GM12878 (cell line): Measurements from ENCODE around the gene C5orf15. TPM values are rescaled to one million over a fixed set of nuclear protein-coding genes. Genes with fewer than 3 reads are reported as not detected.

Source experiments
- ATAC-seq: fragments of 200-7000 bp; cut with Tn5 transposase; 3 replicates; pipeline ENCODE4 v1.9.1; 2020; ENCODE audit warnings: mild to moderate bottlenecking, moderate library complexity
- BruUV-seq: library from RNA; stranded (reverse); fragments of 400-500 nt; replicated peaks from 2 replicates; lab custom pipeline; 2021; lab: Mats Ljungman, UMichigan
- CTCF ChIA-PET: fragments of 300-600 bp; sonication (Branson Sonifier 250); formaldehyde crosslinking; extraction: SDS; loops from one replicate; lab custom pipeline; 2021; ENCODE audit warnings: inconsistent platforms; lab: Yijun Ruan, JAX
- POLR2A ChIA-PET: fragments of 350-600 bp; formaldehyde crosslinking; extraction: SDS; loops from one replicate; lab custom pipeline; 2021; ENCODE audit warnings: inconsistent platforms; lab: Charles Lee
- RAD21 ChIA-PET: fragments of 300-600 bp; sonication (Branson Sonifier 250); formaldehyde crosslinking; loops from one replicate; lab custom pipeline; 2023; ENCODE audit warnings: antibody characterized with exemption; ENCODE audit not compliant: unreplicated experiment; lab: Charles Lee
- SMC1A ChIA-PET: fragments of 300-600 bp; sonication (Branson Sonifier 250); formaldehyde crosslinking; loops from one replicate; lab custom pipeline; 2023; ENCODE audit not compliant: unreplicated experiment, uncharacterized antibody; lab: Charles Lee
- DNase-seq: peaks from one replicate; pipeline ENCODE4 v3.0.0-alpha.2; 2011; ENCODE audit warnings: low read depth, low spot score
- FAIRE-seq: peaks from 3 replicates; lab custom pipeline; 2011; peaks lifted over from hg19 to GRCh38; lab: Jason Lieb, UNC
- H2AFZ ChIP-seq: 2 replicates; pipeline ENCODE4 v1.6.0; 2011; ENCODE audit warnings: low read depth, low read length, control low read depth; ENCODE audit not compliant: control insufficient read depth
- H3K27ac ChIP-seq: 2 replicates; pipeline ENCODE4 v1.5.1; 2011; ENCODE audit warnings: control low read depth; ENCODE audit not compliant: control insufficient read depth, insufficient read depth
- H3K27me3 ChIP-seq, 2 experiments: replicated peaks in 1 of 2; 2 replicates each; pipeline versions ENCODE4 v1.6.0 to v1.6.1; 2011; ENCODE audit warnings: low read length in 1 of 2; ENCODE audit not compliant: control insufficient read depth in 2 of 2, insufficient read depth in 2 of 2
- H3K36me3 ChIP-seq, 2 experiments: 2 replicates each; pipeline ENCODE4 v1.5.1; 2011; ENCODE audit warnings: low read length in 1 of 2; ENCODE audit not compliant: control insufficient read depth in 2 of 2, insufficient read depth in 2 of 2
- H3K4me1 ChIP-seq: 2 replicates; pipeline ENCODE4 v1.6.1; 2011; ENCODE audit warnings: mild to moderate bottlenecking, low read length, moderate library complexity, mixed read lengths; ENCODE audit not compliant: control insufficient read depth, insufficient read depth
- H3K4me2 ChIP-seq: 2 replicates; pipeline ENCODE4 v1.6.0; 2011; ENCODE audit warnings: control low read depth; ENCODE audit not compliant: control insufficient read depth, insufficient read depth
- H3K4me3 ChIP-seq: fragments of 200-600 bp; sonication (generic); 2 replicates; pipeline ENCODE4 v1.5.1; 2016
- H3K79me2 ChIP-seq: 2 replicates; pipeline ENCODE4 v1.6.0; 2011; ENCODE audit warnings: low read length; ENCODE audit not compliant: control insufficient read depth, insufficient read depth
- H3K9ac ChIP-seq: 2 replicates; pipeline ENCODE4 v1.8.0; 2011; ENCODE audit warnings: low read length, control low read depth, mixed read lengths; ENCODE audit not compliant: control insufficient read depth, insufficient read depth
- H3K9me3 ChIP-seq: replicated peaks from 3 replicates; pipeline ENCODE4 v1.5.1; 2011; ENCODE audit warnings: mild to moderate bottlenecking, low read length; ENCODE audit not compliant: control insufficient read depth, insufficient read depth
- H4K20me1 ChIP-seq: 2 replicates; pipeline ENCODE4 v1.6.0; 2011; ENCODE audit not compliant: control insufficient read depth, insufficient read depth
- ATF3 ChIP-seq: IDR thresholded peaks from 2 replicates; pipeline ENCODE4 v1.6.1; 2011; ENCODE audit warnings: low read depth, mild to moderate bottlenecking, low read length, moderate library complexity, borderline replicate concordance; ENCODE audit errors: extremely low read depth
- ATF7 ChIP-seq: fragments of 450-650 bp; IDR thresholded peaks from 2 replicates; pipeline ENCODE4 v1.6.1; 2016; ENCODE audit warnings: low read depth, mild to moderate bottlenecking
- CBFB ChIP-seq: IDR thresholded peaks from 2 replicates; pipeline ENCODE4 v1.6.1; 2016; ENCODE audit warnings: antibody characterized with exemption, low read depth
- CREB1 ChIP-seq: IDR thresholded peaks from 2 replicates; pipeline ENCODE4 v1.6.1; 2012; ENCODE audit warnings: low read depth, mild to moderate bottlenecking, inconsistent platforms
- DPF2 ChIP-seq: fragments of 450-650 bp; IDR thresholded peaks from 2 replicates; pipeline ENCODE4 v1.6.1; 2017; ENCODE audit warnings: mild to moderate bottlenecking
- EED ChIP-seq: sonication (generic); IDR thresholded peaks from 2 replicates; pipeline ENCODE4 v1.6.1; 2016; ENCODE audit warnings: antibody characterized with exemption, low read depth
- ESRRA ChIP-seq: IDR thresholded peaks from 2 replicates; pipeline ENCODE4 v1.6.1; 2012; ENCODE audit warnings: mild to moderate bottlenecking, low read length, improper control_type of control experiment
- ETV6 ChIP-seq, 2 experiments: fragments of 450-650 bp in 1 of 2; IDR thresholded peaks in 1 of 2; conservative IDR thresholded peaks in 1 of 2; 2 replicates each; pipeline ENCODE4 v1.6.1; 2014; ENCODE audit warnings: antibody characterized with exemption in 1 of 2, borderline replicate concordance in 1 of 2, low read depth in 1 of 2, mild to moderate bottlenecking in 1 of 2, moderate library complexity in 1 of 2
- GATAD2B ChIP-seq: fragments of 450-650 bp; conservative IDR thresholded peaks from 2 replicates; pipeline ENCODE4 v1.6.1; 2017; ENCODE audit warnings: low read depth, mild to moderate bottlenecking, moderate library complexity
- HDGF ChIP-seq: fragments of 450-650 bp; IDR thresholded peaks from 2 replicates; pipeline ENCODE4 v1.6.1; 2016; ENCODE audit warnings: antibody characterized with exemption
- IKZF1 ChIP-seq: fragments of 450-650 bp; conservative IDR thresholded peaks from 2 replicates; pipeline ENCODE4 v1.6.1; 2017; ENCODE audit warnings: antibody characterized with exemption, mild to moderate bottlenecking
- IKZF2 ChIP-seq, 2 experiments: fragments of 450-650 bp; IDR thresholded peaks; 2 replicates each; pipeline ENCODE4 v1.6.1; 2017; ENCODE audit warnings: mild to moderate bottlenecking in 2 of 2, moderate library complexity in 2 of 2
- IRF4 ChIP-seq: IDR thresholded peaks from 2 replicates; pipeline ENCODE4 v1.6.1; 2011; ENCODE audit warnings: low read depth, low read length
- LARP7 ChIP-seq: fragments of 450-650 bp; IDR thresholded peaks from 2 replicates; pipeline ENCODE4 v1.6.1; 2017; ENCODE audit warnings: mild to moderate bottlenecking
- MEF2A ChIP-seq: IDR thresholded peaks from 2 replicates; pipeline ENCODE4 v1.6.1; 2011; ENCODE audit warnings: low read depth, mild to moderate bottlenecking, low read length, moderate library complexity; ENCODE audit not compliant: insufficient read depth
- MTA2 ChIP-seq: fragments of 450-650 bp; IDR thresholded peaks from 2 replicates; pipeline ENCODE4 v1.6.1; 2016; ENCODE audit warnings: low read depth, mild to moderate bottlenecking, moderate library complexity
- MTA3 ChIP-seq: IDR thresholded peaks from 2 replicates; pipeline ENCODE4 v1.6.1; 2012; ENCODE audit warnings: low read length, inconsistent platforms, borderline replicate concordance
- MYB ChIP-seq: fragments of 150-350 bp; IDR thresholded peaks from 2 replicates; pipeline ENCODE4 v1.6.1; 2014; ENCODE audit warnings: mild to moderate bottlenecking, low read depth, low read length, borderline replicate concordance
- RUNX3 ChIP-seq: IDR thresholded peaks from 2 replicates; pipeline ENCODE4 v1.6.1; 2012; ENCODE audit warnings: low read length, inconsistent platforms
- SIX5 ChIP-seq: IDR thresholded peaks from 2 replicates; pipeline ENCODE4 v1.6.1; 2011; ENCODE audit warnings: mild to moderate bottlenecking, low read depth, low read length, moderate library complexity; ENCODE audit not compliant: severe bottlenecking
- SMARCA5 ChIP-seq: fragments of 450-650 bp; IDR thresholded peaks from 2 replicates; pipeline ENCODE4 v1.6.1; 2017; ENCODE audit warnings: mild to moderate bottlenecking
- SPI1 ChIP-seq: IDR thresholded peaks from 2 replicates; pipeline ENCODE4 v1.6.1; 2011; ENCODE audit warnings: low read depth, mild to moderate bottlenecking, low read length, moderate library complexity, borderline replicate concordance; ENCODE audit not compliant: insufficient read depth
- SRF ChIP-seq, 2 experiments: IDR thresholded peaks; 2 replicates each; pipeline ENCODE4 v1.6.1; 2011; ENCODE audit warnings: low read depth in 2 of 2, low read length in 2 of 2, mild to moderate bottlenecking in 1 of 2, moderate library complexity in 1 of 2
- TCF3 ChIP-seq: IDR thresholded peaks from 2 replicates; pipeline ENCODE4 v1.6.1; 2012; ENCODE audit warnings: low read depth, mild to moderate bottlenecking, low read length, borderline replicate concordance; ENCODE audit not compliant: insufficient read depth
- WGBS: methylation state at CpG from one replicate; pipeline ENCODE4 v1.1.6; 2016; ENCODE audit warnings: low lambda C conversion rate; ENCODE audit not compliant: insufficient replicate concordance, insufficient coverage; ENCODE audit errors: missing lambda C conversion rate; 5-methylcytosine and 5-hydroxymethylcytosine counted together
- in situ Hi-C: fragments of 300-500 bp; cut with MboI; formaldehyde crosslinking; loops from 9 replicates; pipeline ENCODE4 v1.14.3; 2018; ENCODE audit warnings: mixed read lengths
- intact Hi-C: fragments of 100-400 bp; cut with micrococcal nuclease; formaldehyde crosslinking; loops from one replicate; pipeline ENCODE4 v1.14.2; 2022; ENCODE audit not compliant: unreplicated experiment
- polyA plus RNA-seq, 11 experiments: library from polyadenylated mRNA; depleted of rRNA in 4 of 11; unstranded in 6 of 11; stranded (reverse) in 5 of 11; fragments of >200 nt; fragmentation: Nextera tagmentation in 4 of 11; fragmentation: Illumina TruSeq in 1 of 11; extraction: Ambion mirVana in 4 of 11; extraction: Trizol in 1 of 11; gene quantifications; 1 replicate in 1 of 11; 2 replicates in 10 of 11; pipeline versions ENCODE4 v1.2.1 to v1.2.3, GENCODE V29; 2011 to 2016; ENCODE audit warnings: inconsistent platforms in 2 of 11, missing spikeins in 2 of 11, low read depth in 1 of 11
- total RNA-seq, 4 experiments: library from RNA; depleted of rRNA in 3 of 4; stranded (reverse); fragments of >200 nt in 3 of 4; fragmentation: Illumina TruSeq in 1 of 4; extraction: Trizol in 1 of 4; gene quantifications; 2 replicates each; pipeline versions ENCODE4 v1.2.1 to v1.2.3, GENCODE V29; 2013 to 2021

The C5orf15 gene
- total and polyA plus RNA-seq, 10 of the 15 experiments (the other 5 are each of a cell fraction or from before 2014, with no cell fraction given): 21.7 to 69.6 (median 46.0) TPM

- DNase-seq (no peak), ATAC-seq (peak; percentile 45), FAIRE-seq (no peak)
- Histone ChIP-seq H3K4me2 (peak overlapping the region; percentile 28; the same call in 1 of the 2 replicates), H3K36me3 (no peaks in the 10 kb centered on the region), H3K4me3 (no peak overlapping the region), H3K9ac (no peak overlapping the region), H3K9me3 (no peaks in the 10 kb centered on the region), H3K27me3 (no peaks in the 10 kb centered on the region), H2AFZ (no peak overlapping the region; the same call in none of the 2 replicates), H3K4me1 (peaks cover 66% of the 10 kb centered on the region), H3K79me2 (no peaks in the 10 kb centered on the region), H3K27ac (0 out of 2 replicates have a peak overlapping the region, but pooled peaks have one; percentile 6), H4K20me1 (no peaks in the 10 kb centered on the region)
- TF ChIP-seq SMARCA5: no peak
- no peak for TF ChIP-seq ATF3
- 0 out of 4 replicates have a peak, but pooled peaks of 1 of the 2 experiments have one; percentile 4 for TF ChIP-seq SRF (IDR thresholded peaks at IDR 0.05; ENCODE audit: low read depth in 2 of 2, low read length in 2 of 2)
- peak; percentile 64 to 67; a peak in 3 of 4 replicates for TF ChIP-seq IKZF2 (IDR thresholded peaks at IDR 0.05)
- peak; percentile 86 for TF ChIP-seq DPF2
- no peak for TF ChIP-seq MEF2A
- peak; percentile 59 for TF ChIP-seq IKZF1
- no peak for TF ChIP-seq CBFB
- TF ChIP-seq ESRRA: no peak
- TF ChIP-seq MTA2: peak; percentile 33; the same call in 1 of the 2 replicates
- no peak for TF ChIP-seq ATF7
- peak; percentile 84 for TF ChIP-seq EED
- 0 out of 2 replicates have a peak, but pooled peaks have one; percentile 14 for TF ChIP-seq IRF4
- TF ChIP-seq MYB: no peak
- TF ChIP-seq MTA3: peak; percentile 69; the same call in 1 of the 2 replicates
- 0 out of 2 replicates have a peak, but pooled peaks have one; percentile 23 for TF ChIP-seq HDGF
- TF ChIP-seq RUNX3: peak; percentile 49; the same call in 1 of the 2 replicates
- TF ChIP-seq CREB1: no peak
- no peak for TF ChIP-seq LARP7
- no peak for TF ChIP-seq SIX5
- TF ChIP-seq ETV6 (conservative IDR thresholded peaks at IDR 0.05 in 1 of 2, IDR thresholded peaks at IDR 0.05 in 1 of 2; ENCODE audit: borderline replicate concordance in 1 of 2, low read depth in 1 of 2): 0 out of 4 replicates have a peak, but pooled peaks of 1 of the 2 experiments have one; percentile 18
- 0 out of 2 replicates have a peak, but pooled peaks have one; percentile 40 for TF ChIP-seq GATAD2B
- TF ChIP-seq TCF3: 0 out of 2 replicates have a peak, but pooled peaks have one; percentile 12
- peak; percentile 84; the same call in 1 of the 2 replicates for TF ChIP-seq SPI1
- ChIA-PET SMC1A (no interaction called here), RAD21 (interaction anchor here (0.8 kb wide), 1 partner anchor 10 kb away, joined by 4 read pairs; no protein-coding TSS in a partner anchor), CTCF (interaction anchor here (0.6 to 1.2 kb wide), 2 partner anchors 18 to 135 kb away, joined by 3 read pairs; no protein-coding TSS in a partner anchor), POLR2A (interaction anchor here (0.6 to 1.1 kb wide), 2 partner anchors 109 to 189 kb away, joined by 3 read pairs; no protein-coding TSS in a partner anchor)
- intact Hi-C loops (no loop called here), in situ Hi-C loops (no loop called here)
- WGBS: 40% methylated on average over 13 of the region's 13 CpGs
- no TSS peak for BruUV-seq
Measured at GRCh38 chr5:133932441-133933168, 35.8 kb downstream of the C5orf15 start.
